HG03025 (cell line): ENCODE results near the gene ERI3.

Experiments used
- ATAC-seq: cut with Tn5 transposase; IDR thresholded peaks from one replicate; pipeline ENCODE4 v1.9.1; 2021; ENCODE audit warnings: mild to moderate bottlenecking, moderate library complexity; ENCODE audit not compliant: unreplicated experiment, low FRiP score

The ERI3 gene

DNA sequence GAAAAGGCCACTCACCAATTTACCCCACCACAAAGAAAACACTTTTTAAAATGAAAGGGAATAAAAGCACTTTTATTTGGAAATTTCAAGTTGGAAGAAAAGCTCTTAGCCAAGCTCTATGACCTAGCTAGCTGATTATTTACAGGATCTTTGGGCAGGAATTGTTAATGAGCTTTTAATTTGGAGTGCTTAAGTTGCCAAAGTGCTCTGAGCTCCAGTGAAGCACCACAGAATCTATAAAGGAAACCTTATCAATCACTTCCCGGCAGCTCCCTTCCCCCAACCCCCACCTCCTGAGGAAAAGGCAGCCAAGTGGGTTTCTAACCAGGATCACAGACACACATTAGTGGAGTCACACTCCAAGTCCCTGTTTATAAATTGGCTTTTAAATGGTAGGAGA is 1.5 kb downstream of the ERI3 start:
- ATAC-seq = no peak

DNA sequence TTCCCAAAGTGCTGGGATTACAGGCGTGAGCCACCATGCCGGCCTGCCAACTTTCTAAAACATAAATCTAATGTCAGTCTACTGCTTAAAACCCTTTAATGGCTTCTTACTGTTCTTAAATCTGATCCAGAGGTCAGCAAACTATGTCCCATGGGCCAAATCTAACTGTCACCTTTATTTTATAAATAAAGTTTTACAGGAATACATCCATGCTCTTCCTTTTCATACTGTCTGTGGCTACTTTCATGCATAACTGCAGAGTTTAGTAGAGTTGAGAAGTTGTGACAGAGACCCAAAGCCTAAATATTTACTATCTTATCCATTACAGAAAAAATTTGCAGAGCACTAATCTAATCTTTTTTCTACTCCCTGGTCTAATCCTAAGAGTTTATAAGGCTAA is 3.8 kb downstream of the ERI3 start:
- ATAC-seq = no peak

GRCh38 chr1:44348061-44348485 is 7.0 kb downstream of the ERI3 start:
- no peak for ATAC-seq

- no peak for ATAC-seq
These were observed 7.8 kb downstream of the ERI3 start for GRCh38 chr1:44347280-44347679.

GRCh38 chr1:44346878-44347277 is 8.2 kb downstream of the ERI3 start:
- no peak for ATAC-seq

- ATAC-seq = no peak
These were observed 8.9 kb downstream of the ERI3 start for GRCh38 chr1:44346184-44346583.

GRCh38 chr1:44345187-44345775 is 9.8 kb downstream of the ERI3 start:
- no peak for ATAC-seq

DNA sequence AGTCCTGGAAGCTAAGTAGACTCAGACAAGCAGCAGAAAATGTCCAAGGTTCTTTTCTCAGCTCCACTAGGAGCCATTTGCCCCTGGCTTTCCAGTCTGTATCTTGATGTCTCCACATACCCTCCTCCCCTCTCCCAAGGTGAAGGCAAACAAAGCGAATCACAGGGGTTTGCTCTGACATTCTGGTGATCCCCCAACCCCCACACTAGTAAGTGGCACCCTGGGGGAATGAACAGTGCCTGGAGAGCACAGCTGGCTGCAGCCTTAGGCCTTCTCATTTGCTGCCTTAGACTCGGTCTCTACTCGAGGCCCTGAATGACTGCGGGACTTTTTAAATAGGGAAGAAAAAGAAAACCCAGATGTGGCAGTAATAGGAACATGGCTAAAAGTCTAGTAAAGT is 15.3 kb downstream of the ERI3 start:
- ATAC-seq = no peak

- ATAC-seq = no peak
These were observed 16.9 kb downstream of the ERI3 start for GRCh38 chr1:44338136-44338535.

- no peak for ATAC-seq
These were observed 18.4 kb downstream of the ERI3 start for GRCh38 chr1:44336668-44337067.

DNA sequence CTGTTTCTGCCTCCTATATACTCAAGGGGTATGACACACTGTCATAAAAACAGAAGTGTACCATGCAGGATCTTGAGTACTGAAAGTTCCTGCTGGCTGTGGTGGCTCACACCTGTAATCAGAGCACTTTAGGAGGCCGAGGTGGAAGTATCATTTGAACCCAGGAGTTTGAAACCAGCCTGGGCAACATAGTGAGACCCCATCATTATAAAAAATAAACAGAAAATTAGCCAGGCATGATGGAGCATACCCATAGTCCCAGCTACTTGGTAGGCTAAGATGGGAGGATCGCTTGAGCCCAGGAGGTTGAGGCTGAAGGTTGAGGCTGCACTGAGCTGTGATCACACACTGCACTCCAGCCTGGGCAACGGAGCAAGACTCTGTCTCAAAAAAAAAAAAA is 20.1 kb downstream of the ERI3 start:
- ATAC-seq = no peak

DNA sequence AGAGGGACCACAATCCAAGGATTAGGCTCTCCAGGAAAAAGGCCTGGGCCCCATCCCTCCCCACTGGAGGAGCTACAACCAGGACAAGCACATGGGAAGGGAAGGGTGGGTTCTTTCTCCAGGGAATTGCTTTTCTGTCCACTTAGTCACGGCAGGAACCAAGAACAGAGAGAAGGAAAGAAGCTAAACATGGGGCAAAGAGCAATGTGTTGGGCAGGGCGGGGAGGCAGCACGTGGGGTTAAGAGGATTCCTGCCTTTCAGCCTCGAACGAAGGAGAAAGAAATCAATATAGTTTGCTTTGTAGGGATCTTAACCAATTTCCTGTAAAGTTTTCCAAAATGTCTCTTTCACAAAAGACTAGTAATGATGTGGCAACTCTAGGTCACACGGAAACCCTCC is 21.7 kb downstream of the ERI3 start:
- no peak for ATAC-seq

- ATAC-seq = no peak
These were observed 22.6 kb downstream of the ERI3 start for GRCh38 chr1:44332505-44332904.

DNA sequence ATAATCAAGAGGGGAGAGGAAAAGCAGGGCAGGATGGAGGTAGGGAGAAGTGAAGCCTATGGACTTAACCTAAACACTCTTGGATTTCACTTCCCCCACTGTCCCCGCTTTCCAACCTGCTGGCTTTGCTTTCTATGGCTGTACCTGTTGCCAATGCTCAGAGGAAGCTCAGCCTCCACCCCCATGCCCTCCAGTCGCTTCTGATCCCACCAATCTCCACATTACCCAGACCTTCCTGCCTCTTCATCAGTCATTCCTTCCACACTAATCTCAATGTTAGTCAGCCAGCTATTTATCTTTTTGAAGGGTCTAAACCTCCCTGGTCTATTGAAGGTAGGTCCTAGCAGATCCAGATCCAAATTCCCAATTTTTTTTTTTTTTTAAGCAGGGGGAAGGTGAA is 24.1 kb downstream of the ERI3 start:
- ATAC-seq = no peak

DNA sequence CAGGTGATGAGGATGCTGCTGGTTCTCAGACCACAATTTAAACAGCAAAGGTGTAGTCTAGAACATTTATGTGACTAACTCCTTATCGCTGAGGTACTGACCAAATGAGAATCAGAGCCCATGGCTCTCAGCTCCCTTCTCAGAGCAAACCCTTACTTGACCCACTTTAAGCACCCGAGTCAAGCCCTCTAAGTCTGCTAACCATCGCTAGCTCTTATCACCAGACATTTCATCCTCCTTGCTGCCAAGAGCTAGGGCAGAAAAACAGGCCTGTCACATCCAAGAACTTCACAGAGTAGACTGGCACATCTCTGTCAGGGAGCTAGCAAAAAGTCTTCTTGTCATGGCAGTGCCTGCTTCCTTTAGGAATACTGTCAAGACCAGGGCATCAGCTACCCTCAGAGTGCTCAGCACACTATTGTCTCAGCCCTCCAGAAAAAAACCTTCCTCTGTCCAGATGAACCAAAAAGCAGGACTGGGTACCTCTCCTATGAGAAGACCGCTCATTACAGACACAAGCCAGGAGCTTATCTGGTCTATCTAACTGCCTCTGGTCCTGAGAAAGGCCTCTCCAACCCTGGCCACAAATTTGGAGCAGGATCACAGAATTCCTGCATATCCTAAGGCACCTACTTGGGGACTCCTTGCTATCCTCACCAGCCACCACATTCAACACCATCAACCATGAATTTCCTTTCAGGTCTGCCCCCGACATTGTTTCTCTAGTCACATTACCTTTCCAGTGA is 26.2 kb downstream of the ERI3 start:
- no peak for ATAC-seq

GRCh38 chr1:44327679-44328491 is 27.2 kb downstream of the ERI3 start:
- no peak for ATAC-seq

DNA sequence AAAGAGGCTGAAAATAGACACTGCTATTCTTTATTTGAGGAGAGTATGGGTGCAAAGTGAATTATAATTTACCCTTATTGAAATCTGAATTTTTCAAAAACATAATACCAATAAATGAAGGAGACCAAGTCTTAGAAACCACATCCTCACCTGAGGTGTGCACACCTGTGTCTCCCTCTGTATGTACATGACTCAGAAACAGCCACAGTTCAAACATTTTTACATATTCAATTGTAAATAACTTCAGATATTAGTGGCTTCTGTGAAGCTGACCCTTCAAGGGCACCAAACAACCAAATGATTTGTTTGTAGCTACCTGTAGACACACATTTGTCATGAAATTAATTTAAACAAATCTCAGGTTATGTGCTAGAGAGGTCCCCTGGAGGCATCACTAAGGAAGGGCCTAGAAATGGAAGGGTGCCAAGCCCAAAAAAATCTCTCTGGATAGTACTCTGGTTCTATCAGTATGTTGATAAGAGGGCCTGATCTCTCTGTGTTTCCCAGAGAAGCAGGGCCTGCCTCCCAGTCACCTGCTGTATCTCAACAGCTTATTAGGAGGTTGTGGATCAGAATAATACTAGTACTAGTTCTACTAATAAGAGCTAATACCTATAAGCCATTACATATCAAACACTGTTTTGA is 28.1 kb downstream of the ERI3 start:
- no peak for ATAC-seq

DNA sequence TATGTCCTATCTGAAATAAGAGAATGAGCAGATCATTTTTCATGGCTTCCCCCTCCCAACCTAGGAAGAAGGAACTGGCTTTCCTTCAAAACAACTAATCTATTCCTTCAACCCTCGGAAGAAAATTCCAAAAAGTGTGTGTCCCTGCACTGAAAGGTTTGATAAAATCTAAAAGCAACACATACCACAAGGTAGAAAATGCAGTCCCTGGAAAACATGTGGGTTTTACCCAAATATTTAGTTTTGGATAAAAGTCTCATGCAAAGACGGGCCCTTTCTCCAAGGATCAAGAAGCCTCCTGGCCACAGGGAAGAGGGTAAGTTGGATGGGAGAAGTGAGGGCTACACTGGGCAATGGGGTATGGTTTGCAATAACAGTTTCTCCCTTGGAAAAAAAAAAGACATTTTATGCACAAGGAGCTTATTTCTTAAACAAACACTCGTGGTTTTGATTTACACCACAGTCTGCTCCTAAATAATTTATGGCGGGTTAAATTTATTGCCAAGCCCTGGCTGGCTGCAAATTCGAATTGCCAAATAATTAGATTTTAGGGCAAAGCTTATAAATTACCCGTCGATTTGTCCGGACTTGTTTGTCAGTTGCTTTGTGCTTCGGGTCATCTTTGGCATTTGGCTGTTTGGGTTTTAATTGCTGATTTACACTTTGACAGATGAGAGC is 28.9 kb downstream of the ERI3 start:
- ATAC-seq = no peak

- no peak for ATAC-seq
These were observed 31.1 kb downstream of the ERI3 start for GRCh38 chr1:44323947-44324346.

DNA sequence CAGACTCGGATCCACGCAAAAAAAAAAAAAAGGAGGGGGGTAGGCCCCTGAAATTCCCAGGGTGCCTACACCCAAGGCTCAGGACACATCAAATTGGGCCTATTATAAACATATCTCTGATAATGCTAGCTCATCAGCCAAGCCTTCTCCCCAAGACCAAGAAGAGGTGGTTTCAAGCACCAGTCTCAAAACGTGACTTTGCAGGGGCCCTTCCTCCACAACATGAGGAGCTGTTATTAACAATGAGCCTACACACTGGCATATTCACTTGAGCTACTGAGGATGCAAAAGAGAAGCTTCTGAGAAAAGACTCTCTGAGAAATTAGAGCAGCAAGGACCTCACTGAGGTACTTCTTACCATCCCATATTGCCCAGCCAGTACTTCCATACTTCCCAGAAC is 32.7 kb downstream of the ERI3 start:
- no peak for ATAC-seq

DNA sequence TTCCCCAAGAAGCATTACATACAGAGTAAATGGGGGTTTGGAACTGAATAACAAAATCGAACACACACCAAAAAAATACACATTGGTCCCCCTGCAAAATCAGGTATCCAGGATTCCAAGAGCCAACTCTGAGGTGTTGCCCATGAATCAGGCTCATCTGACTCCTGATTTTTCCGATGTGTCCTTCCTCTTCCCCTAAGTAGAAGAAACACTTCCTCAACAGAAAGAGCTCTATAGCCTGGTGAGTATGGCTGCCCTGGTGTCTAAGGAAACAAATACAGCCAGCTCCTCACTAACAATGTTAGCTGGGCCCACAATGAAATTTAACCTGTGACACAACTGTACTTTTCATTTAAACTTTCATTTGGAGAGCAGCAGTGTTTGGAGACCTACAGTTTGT is 33.6 kb downstream of the ERI3 start:
- ATAC-seq = no peak
